Vagina (tissue), 2 donors: ENCODE data around the gene ULK4. TPM values are rescaled to one million over a fixed set of nuclear protein-coding genes. Genes with fewer than 3 reads are reported as not detected.

ENCODE experiments used
- DNase-seq, 2 donors: peaks; one replicate each; pipeline ENCODE4 v3.0.0-alpha.2; 2017; ENCODE audit errors: extremely low spot score in 2 of 2
- H3K27ac ChIP-seq: fragments of 200-600 bp; sonication (generic); one replicate; pipeline ENCODE4 v1.5.1; 2019
- H3K27me3 ChIP-seq: fragments of 200-600 bp; sonication (generic); one replicate; pipeline ENCODE4 v1.5.1; 2019
- H3K36me3 ChIP-seq, 2 donors: fragments of 200-600 bp; sonication (generic); one replicate each; pipeline ENCODE4 v1.5.1; 2017 to 2019
- H3K4me1 ChIP-seq: fragments of 200-600 bp; sonication (generic); one replicate; pipeline ENCODE4 v1.5.1; 2019
- H3K4me3 ChIP-seq, 2 donors: fragments of 200-600 bp; sonication (generic); 1 replicate in 1 of 2; 2 replicates in 1 of 2; pipeline ENCODE4 v1.5.1; 2016 to 2019
- H3K9me3 ChIP-seq: fragments of 200-600 bp; sonication (generic); one replicate; pipeline ENCODE4 v1.5.1; 2019
- CTCF ChIP-seq, 3 experiments: fragments of 450-650 bp in 2 of 3; fragments of 200-600 bp in 1 of 3; sonication (generic) in 1 of 3; IDR thresholded peaks; one replicate each; pipeline ENCODE4 v1.5.1; 2017 to 2019; ENCODE audit warnings: antibody characterized with exemption in 3 of 3, mild to moderate bottlenecking in 2 of 3, moderate library complexity in 2 of 3
- POLR2A ChIP-seq, 2 donors: fragments of 450-650 bp; IDR thresholded peaks; one replicate each; pipeline ENCODE4 v1.6.1; 2017; ENCODE audit warnings: antibody characterized with exemption in 2 of 2, mild to moderate bottlenecking in 2 of 2, moderate library complexity in 2 of 2
- POLR2AphosphoS5 ChIP-seq, 2 donors: sonication (generic); formaldehyde crosslinking; IDR thresholded peaks; one replicate each; pipeline ENCODE4 v1.9.0; 2017; ENCODE audit warnings: antibody characterized with exemption in 2 of 2, mild to moderate bottlenecking in 2 of 2, low read depth in 1 of 2; ENCODE audit not compliant: insufficient read depth in 1 of 2
- intact Hi-C: fragments of 100-400 bp; cut with DNase I; formaldehyde crosslinking; loops from one replicate; pipeline ENCODE4 v1.15.1; 2023
- total RNA-seq: library from RNA; depleted of rRNA; stranded (reverse); fragments of >200 nt; gene quantifications from one replicate; pipeline ENCODE4 v1.2.3, GENCODE V29; 2016

ULK4 gene
- total RNA-seq, 1 donor from 2014 or later, result 24.1 TPM

GRCh38 chr3:41250825-41251224 is 711.1 kb downstream of the ULK4 start:
- intact Hi-C loops, result no loop called here
- no peak for TF ChIP-seq POLR2A (IDR thresholded peaks at IDR 0.05)
- no peak for TF ChIP-seq POLR2AphosphoS5 (IDR thresholded peaks at IDR 0.05; ENCODE audit: insufficient read depth in 1 of 2, low read depth in 1 of 2)
- TF ChIP-seq CTCF (IDR thresholded peaks at IDR 0.05), result no peak

GRCh38 chr3:41249318-41249717 is 712.6 kb downstream of the ULK4 start:
- Histone ChIP-seq H3K27me3 (no peaks in the 10 kb centered on the region), H3K4me1 (no peaks in the 10 kb centered on the region), H3K9me3 (no peaks in the 10 kb centered on the region), H3K4me3 (no peak overlapping the region), H3K36me3 (no peaks in the 10 kb centered on the region), H3K27ac (no peak overlapping the region)
- no peak for DNase-seq
- TF ChIP-seq CTCF (IDR thresholded peaks at IDR 0.05) (no peak), POLR2A (IDR thresholded peaks at IDR 0.05) (no peak), POLR2AphosphoS5 (IDR thresholded peaks at IDR 0.05; ENCODE audit: insufficient read depth in 1 of 2, low read depth in 1 of 2) (no peak)
- intact Hi-C loops, result no loop called here

More at GRCh38 chr3:41250825-41251224, 711.1 kb downstream of the ULK4 start:
- no peaks in the 10 kb centered on the region for H3K4me1 ChIP-seq
- H3K36me3 ChIP-seq, result no peaks in the 10 kb centered on the region
- H3K4me3 ChIP-seq, result no peak overlapping the region
- H3K27ac ChIP-seq, result no peak overlapping the region
- H3K27me3 ChIP-seq, result no peaks in the 10 kb centered on the region
- H3K9me3 ChIP-seq, result no peaks in the 10 kb centered on the region
- no peak for DNase-seq

GRCh38 chr3:41248525-41248924 is 713.4 kb downstream of the ULK4 start:
- TF ChIP-seq CTCF (IDR thresholded peaks at IDR 0.05) (no peak), POLR2AphosphoS5 (IDR thresholded peaks at IDR 0.05; ENCODE audit: insufficient read depth in 1 of 2, low read depth in 1 of 2) (no peak), POLR2A (IDR thresholded peaks at IDR 0.05) (no peak)
- no peaks in the 10 kb centered on the region for H3K4me1 ChIP-seq
- no peak overlapping the region for H3K4me3 ChIP-seq
- no peak for DNase-seq
- no peaks in the 10 kb centered on the region for H3K9me3 ChIP-seq
- no peaks in the 10 kb centered on the region for H3K27me3 ChIP-seq
- no peaks in the 10 kb centered on the region for H3K36me3 ChIP-seq
- no peak overlapping the region for H3K27ac ChIP-seq
- intact Hi-C loops, result no loop called here

- no peaks in the 10 kb centered on the region for H3K27me3 ChIP-seq
- intact Hi-C loops, result no loop called here
- no peaks in the 10 kb centered on the region for H3K36me3 ChIP-seq
- no peak overlapping the region for H3K4me3 ChIP-seq
- no peak for DNase-seq
- H3K4me1 ChIP-seq, result no peaks in the 10 kb centered on the region
- no peak overlapping the region for H3K27ac ChIP-seq
- no peak for TF ChIP-seq POLR2AphosphoS5 (IDR thresholded peaks at IDR 0.05; ENCODE audit: insufficient read depth in 1 of 2, low read depth in 1 of 2)
- TF ChIP-seq CTCF (IDR thresholded peaks at IDR 0.05), result no peak
- no peak for TF ChIP-seq POLR2A (IDR thresholded peaks at IDR 0.05)
- no peaks in the 10 kb centered on the region for H3K9me3 ChIP-seq
Measured at GRCh38 chr3:41247055-41248004, 714.6 kb downstream of the ULK4 start.
